Psoas muscle (tissue), 8 donors: ENCODE results near the gene TALDO1. TPM values are rescaled to one million over a fixed set of nuclear protein-coding genes. Genes with fewer than 3 reads are reported as not detected.

Source experiments
- ATAC-seq, 4 donors: fragments of 200-7000 bp; cut with Tn5 transposase; one replicate each; pipeline ENCODE4 v1.9.1; 2020; ENCODE audit warnings: moderate library complexity in 3 of 4, mild to moderate bottlenecking in 2 of 4
- DNase-seq, 2 donors: peaks; one replicate each; pipeline ENCODE4 v3.0.0-alpha.2; 2020
- H3K27ac ChIP-seq: fragments of 200-600 bp; one replicate; pipeline ENCODE4 v1.8.0; 2022
- H3K27me3 ChIP-seq, 3 donors: fragments of 200-600 bp in 1 of 3; one replicate each; pipeline versions ENCODE4 v1.6.1 to v1.8.0; 2013 to 2022; ENCODE audit warnings: low read length in 2 of 3, mild to moderate bottlenecking in 2 of 3, moderate library complexity in 1 of 3; ENCODE audit not compliant: insufficient read depth in 3 of 3
- H3K36me3 ChIP-seq, 2 donors: fragments of 200-600 bp in 1 of 2; one replicate each; pipeline versions ENCODE4 v1.6.1 to v1.8.0; 2013 to 2022; ENCODE audit warnings: low read depth in 1 of 2, mild to moderate bottlenecking in 1 of 2, moderate library complexity in 1 of 2; ENCODE audit not compliant: insufficient read depth in 1 of 2
- H3K4me1 ChIP-seq: fragments of 200-600 bp; one replicate; pipeline ENCODE4 v1.8.0; 2022
- H3K4me3 ChIP-seq: fragments of 200-600 bp; one replicate; pipeline ENCODE4 v1.8.0; 2022; ENCODE audit warnings: mild to moderate bottlenecking
- H3K9me3 ChIP-seq: fragments of 200-600 bp; one replicate; pipeline ENCODE4 v1.8.0; 2022
- CTCF ChIP-seq: fragments of 200-600 bp; IDR thresholded peaks from one replicate; pipeline ENCODE4 v1.8.0; 2022; ENCODE audit warnings: antibody characterized with exemption
- WGBS, 3 donors: extraction: QIAGEN DNeasy Blood & Tissue Kit; methylation state at CpG; one replicate each; pipeline versions ENCODE4 v1.1.6 to v1.1.7; 2013; 5-methylcytosine and 5-hydroxymethylcytosine counted together
- intact Hi-C, 2 donors: fragments of 100-400 bp; cut with DNase I; formaldehyde crosslinking; loops; one replicate each; pipeline versions ENCODE4 v1.11.0 to v1.14.2; 2022
- polyA plus RNA-seq, 3 donors: library from polyadenylated mRNA; stranded (reverse); fragments of 200-250 nt; gene quantifications; one replicate each; pipeline ENCODE4 v1.2.3, GENCODE V29; 2013
- total RNA-seq, 4 donors: library from RNA; stranded (reverse); fragmentation: NEBNext Ultra II Directional in 2 of 4; extraction: Animal tissue kit (Norgen Biotek cat#: 25700) in 2 of 4; gene quantifications; one replicate each; pipeline versions ENCODE4 v1.2.1 to v1.2.4, GENCODE V29; 2021 to 2023
- donor health status: healthy with polysubstance abuse.
- donor health status: DM: no; HTN: no; CAD: no; lungs with moderate emphysema.
- donor health status: Bipolar disorder and iron deficiency.
- donor health status: healthy.
- donor health status: DM: yes; HTN: yes; CAD: no.
- donor health status: DM: no; HTN: no; CAD: no.
- donor health status: DM: no; HTN: no; CAD: no.
- donor health status: DM: yes; HTN: yes; CAD: no.

Gene TALDO1
- total and polyA plus RNA-seq, 7 donors, result 58.7 to 140 (median 77.7) TPM

DNA sequence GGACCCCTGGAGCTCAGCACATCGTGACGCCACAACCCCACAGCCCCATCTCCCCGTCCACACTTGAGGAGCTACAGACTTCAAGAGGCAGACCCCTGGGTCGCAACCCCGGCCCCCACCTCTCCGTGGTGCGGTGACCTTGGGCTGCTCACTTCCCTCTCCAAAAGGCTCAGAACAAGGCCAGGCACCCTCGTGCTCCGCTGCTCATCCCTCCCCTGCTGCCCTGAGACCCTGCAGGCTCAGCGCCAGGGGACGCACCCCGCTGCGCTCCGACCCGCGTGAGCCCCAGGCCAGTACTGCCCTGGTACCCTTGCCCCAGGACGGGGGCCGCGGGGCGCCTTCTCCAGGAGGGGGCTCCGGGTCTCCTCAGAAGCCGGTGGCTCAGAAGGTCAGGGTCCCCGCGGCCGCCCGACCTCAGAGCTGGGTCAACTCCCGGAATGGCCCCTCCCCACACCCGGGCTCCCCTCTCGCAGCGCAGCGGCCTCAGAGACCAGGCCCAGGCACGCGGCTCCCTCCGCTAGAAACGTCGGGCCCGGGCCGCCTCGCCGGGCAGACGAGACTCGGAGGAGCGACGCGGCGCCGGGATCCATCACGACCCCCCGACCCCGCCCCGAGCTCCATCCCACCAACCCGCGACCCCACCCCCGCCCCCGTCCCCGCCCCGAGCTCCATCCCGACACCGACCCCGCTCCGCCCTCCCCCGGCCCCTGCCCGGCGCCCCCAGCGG, 29.5 kb downstream of the TALDO1 start:
- H3K4me1 ChIP-seq, result peaks cover 25% of the 10 kb centered on the region
- H3K27me3 ChIP-seq, result no peaks in the 10 kb centered on the region
- peak overlapping the region; percentile 98 for H3K4me3 ChIP-seq
- H3K27ac ChIP-seq, result peak overlapping the region; percentile 81
- no peaks in the 10 kb centered on the region for H3K9me3 ChIP-seq
- no peak for TF ChIP-seq CTCF
- ATAC-seq (peak; percentile 21 to 58 (median 48)), DNase-seq (peak; percentile 49 to 68)
- 1 to 2% (median 1%) methylated on average over 33 to 65 of the region's 65 CpGs for WGBS, 3 donors
- H3K36me3 ChIP-seq, result peaks cover 0 to 40% of the 10 kb centered on the region in 2 donors
- intact Hi-C loops, result no loop called here

- intact Hi-C loops, result no loop called here
- peak; percentile 94 to 96 for DNase-seq
- WGBS, 3 donors, result 2% methylated on average over 63 to 110 of the region's 110 CpGs
- H3K27me3 ChIP-seq, result no peaks in the 10 kb centered on the region
- H3K36me3 ChIP-seq, result peaks cover 0 to 32% of the 10 kb centered on the region in 2 donors
- H3K4me3 ChIP-seq, result peak within 1 kb of the TSS; percentile 98
- ATAC-seq, result peak; percentile 91 to 96 (median 94)
- no peak for TF ChIP-seq CTCF
- H3K4me1 ChIP-seq, result peaks cover 27% of the 10 kb centered on the region
- no peaks in the 10 kb centered on the region for H3K9me3 ChIP-seq
- peak within 1 kb of the TSS; percentile 81 for H3K27ac ChIP-seq
Measured at GRCh38 chr11:777288-778255, 30.3 kb downstream of the TALDO1 start, which contains the start of gene GATD1. TSS of gene GATD1 (minus strand) at chr11:777487. CDS start at chr11:777462, 25 bp downstream.

GRCh38 chr11:778976-779954, 32.0 kb downstream of the TALDO1 start:
- ATAC-seq (no peak), DNase-seq (no peak)
- Histone ChIP-seq H3K36me3 (peaks cover 0 to 15% of the 10 kb centered on the region in 2 donors), H3K4me1 (peaks cover 43% of the 10 kb centered on the region), H3K4me3 (no peak overlapping the region), H3K9me3 (no peaks in the 10 kb centered on the region), H3K27ac (no peak overlapping the region), H3K27me3 (no peaks in the 10 kb centered on the region)
- no peak for TF ChIP-seq CTCF
- WGBS, 3 donors, result 91 to 96% (median 95%) methylated on average over 23 of the region's 23 CpGs
- intact Hi-C loops, result no loop called here

DNA sequence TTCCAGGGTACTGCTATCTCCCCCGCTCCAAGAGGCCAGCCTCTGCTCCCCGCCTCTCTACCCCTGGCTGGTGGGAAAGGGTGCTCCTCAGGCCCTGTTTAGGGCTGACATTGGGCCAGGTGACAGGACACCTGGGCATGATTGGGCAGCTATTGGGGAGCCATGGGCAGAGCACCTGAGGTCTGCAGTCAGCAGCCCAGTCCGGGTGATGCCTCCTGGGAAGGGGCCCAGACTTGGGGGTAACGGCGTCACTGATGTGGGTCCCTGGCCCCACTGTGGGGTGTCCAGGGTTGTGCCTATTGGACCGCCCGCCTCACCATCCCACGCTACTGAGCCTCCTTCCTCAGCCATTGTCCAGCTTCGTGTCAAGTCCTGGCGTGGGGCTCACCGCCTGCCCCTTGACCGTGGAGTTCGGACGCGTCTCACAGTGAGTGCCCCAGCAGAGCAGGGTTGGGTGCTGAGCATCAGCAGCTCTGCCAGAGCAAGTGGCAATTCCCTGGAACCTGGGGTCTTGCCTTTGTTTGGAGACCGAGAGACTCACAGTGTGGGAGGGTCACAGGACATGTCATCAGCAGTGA, 32.8 kb downstream of the TALDO1 start:
- ATAC-seq (no peak), DNase-seq (no peak)
- TF ChIP-seq CTCF, result no peak
- Histone ChIP-seq H3K27ac (no peak overlapping the region), H3K36me3 (peaks cover 0 to 9% of the 10 kb centered on the region in 2 donors), H3K4me3 (no peak overlapping the region), H3K27me3 (no peaks in the 10 kb centered on the region), H3K4me1 (peaks cover 47% of the 10 kb centered on the region), H3K9me3 (no peaks in the 10 kb centered on the region)
- WGBS, 3 donors, result 90 to 96% (median 94%) methylated on average over 15 to 16 of the region's 16 CpGs
- intact Hi-C loops, result no loop called here
